ENCODE data around the gene IL3RA.

IL3RA gene

GRCh38 chrX:1400049-1400448, 63.5 kb downstream of the IL3RA start:
- Histone ChIP-seq H3F3A (ENCODE audit: control insufficient read depth, insufficient read depth) (no peaks in the 10 kb centered on the region), H3K36me3 (ENCODE audit: control insufficient read depth, low read length) (peaks cover 93% of the 10 kb centered on the region), H3K9me2 (replicated peaks; ENCODE audit: control insufficient read depth, low read length) (no peaks in the 10 kb centered on the region; the same call in 1 of the 2 replicates), H3K4me2 (ENCODE audit: low read length) (no peak overlapping the region), H3K4me1 (ENCODE audit: control insufficient read depth, low read length) (peaks cover 6% of the 10 kb centered on the region), H3K9me3 (ENCODE audit: control insufficient read depth, insufficient read depth, low read length) (no peaks in the 10 kb centered on the region; the same call in 1 of the 2 replicates), H3K79me2 (ENCODE audit: control insufficient read depth, low read length) (peaks cover 34% of the 10 kb centered on the region), H3K27me3 (ENCODE audit: control insufficient read depth, low read length) (no peaks in the 10 kb centered on the region), H4K20me1 (ENCODE audit: control insufficient read depth, insufficient read depth, low read depth, low read length) (no peaks in the 10 kb centered on the region), H3K27ac (ENCODE audit: low read depth, low read length) (no peak overlapping the region), H3K4me3 (ENCODE audit: low read length) (no peak overlapping the region)
- no peak for TF ChIP-seq EZH2phosphoT487 (IDR thresholded peaks at IDR 0.05; ENCODE audit: borderline replicate concordance, low read length)
- TF ChIP-seq CTCF (IDR thresholded peaks at IDR 0.05; ENCODE audit: low read depth, low read length, poor library complexity, severe bottlenecking), result no peak

GRCh38 chrX:1400742-1401471, 64.3 kb downstream of the IL3RA start:
- Histone ChIP-seq H3F3A (ENCODE audit: control insufficient read depth, insufficient read depth) (no peaks in the 10 kb centered on the region), H3K36me3 (ENCODE audit: control insufficient read depth, low read length) (peaks cover 93% of the 10 kb centered on the region)
- TF ChIP-seq EZH2phosphoT487 (IDR thresholded peaks at IDR 0.05; ENCODE audit: borderline replicate concordance, low read length), result no peak

GRCh38 chrX:1401611-1402430, 65.2 kb downstream of the IL3RA start:
- Histone ChIP-seq H3K27me3 (ENCODE audit: control insufficient read depth, low read length) (no peaks in the 10 kb centered on the region), H3K4me3 (ENCODE audit: low read length) (no peak overlapping the region), H3K36me3 (ENCODE audit: control insufficient read depth, low read length) (peaks cover 93% of the 10 kb centered on the region), H3K4me2 (ENCODE audit: low read length) (no peak overlapping the region), H3K79me2 (ENCODE audit: control insufficient read depth, low read length) (peaks cover 22% of the 10 kb centered on the region), H3K9me3 (ENCODE audit: control insufficient read depth, insufficient read depth, low read length) (no peaks in the 10 kb centered on the region; the same call in 1 of the 2 replicates), H3K4me1 (ENCODE audit: control insufficient read depth, low read length) (no peaks in the 10 kb centered on the region), H3F3A (ENCODE audit: control insufficient read depth, insufficient read depth) (no peaks in the 10 kb centered on the region), H4K20me1 (ENCODE audit: control insufficient read depth, insufficient read depth, low read depth, low read length) (no peaks in the 10 kb centered on the region), H3K9me2 (replicated peaks; ENCODE audit: control insufficient read depth, low read length) (no peaks in the 10 kb centered on the region; the same call in 1 of the 2 replicates), H3K27ac (ENCODE audit: low read depth, low read length) (no peak overlapping the region)
- TF ChIP-seq CTCF (IDR thresholded peaks at IDR 0.05; ENCODE audit: low read depth, low read length, poor library complexity, severe bottlenecking), result no peak
- TF ChIP-seq EZH2phosphoT487 (IDR thresholded peaks at IDR 0.05; ENCODE audit: borderline replicate concordance, low read length), result no peak

More at GRCh38 chrX:1400742-1401471, 64.3 kb downstream of the IL3RA start:
- Histone ChIP-seq H3K9me2 (replicated peaks; ENCODE audit: control insufficient read depth, low read length) (no peaks in the 10 kb centered on the region; the same call in 1 of the 2 replicates), H3K4me1 (ENCODE audit: control insufficient read depth, low read length) (no peaks in the 10 kb centered on the region; the same call in 1 of the 2 replicates), H3K27me3 (ENCODE audit: control insufficient read depth, low read length) (no peaks in the 10 kb centered on the region), H3K4me3 (ENCODE audit: low read length) (no peak overlapping the region), H3K79me2 (ENCODE audit: control insufficient read depth, low read length) (peaks cover 31% of the 10 kb centered on the region), H4K20me1 (ENCODE audit: control insufficient read depth, insufficient read depth, low read depth, low read length) (no peaks in the 10 kb centered on the region), H3K4me2 (ENCODE audit: low read length) (no peak overlapping the region), H3K9me3 (ENCODE audit: control insufficient read depth, insufficient read depth, low read length) (no peaks in the 10 kb centered on the region; the same call in 1 of the 2 replicates), H3K27ac (ENCODE audit: low read depth, low read length) (no peak overlapping the region)
